Cortex of kidney (tissue), 1 donor: ENCODE data around the gene KIRREL2.

Experiments used
- DNase-seq: peaks from one replicate; lab custom pipeline; 2025; lab: John Stamatoyannopoulos, UW

The KIRREL2 gene

DNA sequence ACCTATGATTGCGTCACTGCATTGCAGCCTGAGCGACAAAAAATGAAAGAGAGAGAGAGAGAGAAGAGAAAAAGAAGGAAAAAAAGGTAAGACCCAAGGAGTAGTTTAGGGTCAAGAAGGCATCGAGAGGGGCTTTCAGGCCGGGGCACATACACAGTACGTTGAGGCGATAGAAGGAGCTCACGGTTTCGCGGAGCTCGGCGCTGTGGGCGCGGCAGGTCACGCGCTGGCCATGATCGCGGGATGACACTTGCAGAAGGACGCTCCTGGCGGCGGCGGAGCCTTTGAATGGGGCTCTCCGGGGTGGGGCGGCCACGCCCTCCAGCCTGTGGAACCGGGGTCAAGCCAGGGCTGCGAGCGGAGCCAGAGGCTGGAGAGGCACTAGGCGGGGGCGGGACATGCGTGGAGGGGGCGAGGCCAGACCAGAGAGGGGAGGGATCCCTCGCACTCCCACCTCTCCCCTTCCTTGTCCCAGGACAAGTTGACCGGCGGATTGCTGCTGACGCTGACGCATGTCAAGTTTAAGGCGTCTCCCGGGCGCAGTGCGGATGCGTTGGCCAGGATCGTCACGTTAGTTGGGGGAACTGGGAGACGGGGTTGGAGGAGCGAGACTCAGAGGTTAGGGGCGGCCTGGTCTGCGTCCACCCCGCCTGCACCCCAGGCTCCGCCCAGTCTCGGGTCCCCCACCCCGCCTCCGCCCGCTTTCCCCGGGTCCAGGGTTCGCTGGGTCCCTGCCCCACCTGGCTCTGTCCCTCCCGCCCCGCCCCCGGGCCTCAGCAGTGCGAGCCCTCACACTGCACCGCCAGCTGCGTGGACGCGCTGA lies 11.3 kb upstream of the KIRREL2 start:
- no peak for DNase-seq

GRCh38 chr19:35846038-35846668 lies 10.6 kb upstream of the KIRREL2 start:
- no peak for DNase-seq

DNA sequence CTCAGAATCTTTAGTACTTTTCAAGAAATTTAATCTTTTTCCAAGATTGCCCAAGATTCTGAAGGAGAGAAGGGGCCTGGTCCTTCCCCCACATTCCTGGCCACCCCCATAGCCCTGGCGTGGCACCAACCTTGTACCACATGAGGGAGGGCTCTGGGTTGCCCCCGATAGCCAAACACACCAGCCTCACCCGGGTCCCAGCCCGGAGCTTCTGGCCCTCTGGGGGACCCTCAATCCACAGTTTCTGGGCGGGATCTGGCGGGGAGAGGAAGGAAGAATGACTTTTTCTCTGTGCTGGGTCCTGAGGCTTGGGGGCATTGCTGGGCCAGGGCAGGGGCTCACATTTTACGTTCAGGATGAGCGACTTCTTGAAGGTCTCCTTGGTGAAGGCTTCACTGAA lies 8.8 kb upstream of the KIRREL2 start:
- no peak for DNase-seq

DNA sequence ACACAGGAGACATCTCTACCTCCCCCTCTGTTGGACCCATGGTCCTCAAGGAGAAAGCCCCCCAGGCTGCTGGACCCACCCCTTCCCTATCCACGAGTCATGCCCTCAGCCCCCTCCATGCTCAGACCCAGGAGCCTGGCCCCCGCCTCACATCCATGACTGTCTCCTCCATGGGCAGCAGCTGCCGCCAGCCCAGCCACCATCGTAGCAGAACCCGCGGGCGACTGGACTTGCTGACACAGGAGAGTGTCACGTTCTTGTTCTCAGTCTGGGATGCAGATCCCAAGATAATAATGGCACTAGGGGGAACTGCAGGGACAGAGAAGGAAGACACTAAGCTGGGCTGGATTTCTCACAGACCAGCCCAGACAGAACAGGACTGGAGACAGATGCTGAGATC lies 8.2 kb upstream of the KIRREL2 start:
- DNase-seq, result no peak

DNA sequence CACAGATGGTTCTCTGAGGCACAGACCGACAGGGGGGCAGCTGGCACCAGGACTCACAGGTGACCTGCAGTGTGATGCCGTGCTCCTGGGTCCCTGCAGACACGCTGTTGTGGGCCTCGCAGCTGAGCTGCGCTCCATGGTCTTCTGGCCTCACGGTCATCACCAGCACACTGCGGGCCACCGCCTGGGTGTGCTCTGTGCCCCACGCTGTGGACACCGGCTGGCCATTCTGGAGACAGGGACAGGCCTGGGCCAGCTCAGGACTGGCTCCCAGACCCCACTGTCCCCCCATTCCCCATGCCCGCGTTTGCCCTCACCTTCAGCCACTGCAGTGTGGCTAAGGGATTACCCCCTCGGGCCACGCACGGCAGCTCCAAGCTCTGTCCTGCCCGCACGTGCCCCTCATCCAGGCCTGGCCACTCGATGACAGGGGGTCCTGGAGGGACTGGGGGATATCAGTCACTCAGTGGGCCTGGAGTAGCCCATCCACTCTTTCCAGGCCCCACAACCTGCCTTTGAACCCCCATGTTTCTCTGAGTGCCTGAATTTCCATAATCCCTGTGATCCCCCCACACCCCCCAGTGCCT lies 7.7 kb upstream of the KIRREL2 start:
- DNase-seq, result no peak

GRCh38 chr19:35851213-35852028 lies 5.3 kb upstream of the KIRREL2 start:
- no peak for DNase-seq

DNA sequence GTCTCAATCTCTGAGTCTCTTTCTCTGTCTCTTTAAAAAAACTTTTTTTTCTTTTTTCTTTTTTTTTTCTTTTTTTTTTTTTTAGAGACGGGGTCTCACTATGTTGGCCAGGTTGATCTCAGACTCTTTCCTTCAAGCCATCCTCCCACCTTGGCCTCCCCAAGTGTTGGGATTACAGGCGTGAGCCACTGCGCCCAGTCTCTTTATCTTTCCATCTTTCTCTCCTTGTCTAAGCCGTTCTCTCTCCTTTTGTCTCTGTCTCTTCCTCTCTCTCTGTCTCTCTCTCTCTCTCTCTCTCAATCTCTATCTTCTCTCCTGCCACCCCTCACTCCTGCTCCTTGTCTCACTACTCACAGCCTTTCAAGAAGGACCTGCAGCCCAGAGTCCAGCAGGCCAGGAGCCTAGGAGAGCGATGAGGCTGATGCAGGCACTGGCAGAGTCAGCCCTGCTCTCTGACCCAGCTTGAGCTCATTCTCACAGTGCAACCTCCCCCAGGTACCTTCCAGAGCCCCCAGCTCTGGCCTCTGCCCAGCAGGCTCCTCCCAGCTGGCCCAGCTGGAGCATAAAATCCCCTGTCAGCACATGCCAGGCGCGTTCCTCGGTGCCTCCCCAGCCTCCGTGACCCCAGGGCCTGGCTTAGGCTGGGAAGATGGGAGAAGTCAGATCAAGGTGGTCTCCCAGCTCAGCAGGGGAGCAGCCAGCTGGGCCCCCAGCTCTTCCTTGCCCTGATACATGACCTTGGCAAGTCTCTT lies 4.5 kb upstream of the KIRREL2 start, which contains the start of gene NPHS1:
NPHS1 (minus strand) TSS at position 476 of the 752 bp plus-strand sequence. CDS start 667 bp downstream, outside the sequence.
- DNase-seq, result no peak

DNA sequence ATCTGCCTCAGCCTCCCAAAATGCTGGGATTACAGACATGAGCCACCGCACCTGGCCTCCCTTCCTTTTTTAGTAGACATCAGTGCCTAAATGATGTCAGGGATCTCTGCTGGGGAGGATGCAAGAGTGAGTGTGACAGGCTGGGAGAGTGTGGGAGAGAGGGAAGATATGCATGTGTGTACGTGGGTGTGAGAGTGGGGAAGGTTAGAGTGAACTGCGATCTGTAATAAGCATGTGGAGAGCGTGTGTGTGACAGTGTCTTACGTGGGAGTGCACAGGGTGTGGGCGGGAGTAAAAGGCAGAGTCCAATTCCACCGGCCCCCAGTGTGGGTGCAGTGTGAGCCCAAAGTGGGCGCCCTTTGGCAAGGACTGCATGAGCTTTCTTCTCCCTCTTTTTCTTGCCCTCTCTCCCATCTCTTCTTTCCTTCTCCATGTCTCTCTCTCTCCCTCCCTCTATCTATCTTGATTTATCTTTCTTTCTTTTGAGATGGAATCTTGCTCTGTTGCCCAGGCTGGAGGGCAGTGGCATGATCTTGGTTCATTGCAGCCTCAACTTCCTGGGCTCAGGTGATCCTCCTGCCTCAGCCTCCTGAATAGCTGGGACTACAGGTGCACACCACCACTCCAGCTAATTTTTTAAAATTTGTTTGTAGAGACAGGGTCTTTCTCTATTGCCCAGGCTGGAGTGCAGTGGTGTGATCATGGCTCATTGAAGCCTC lies 3.5 kb upstream of the KIRREL2 start:
- DNase-seq, result no peak

- no peak for DNase-seq
Observed at GRCh38 chr19:35858311-35858710, 1.6 kb downstream of the KIRREL2 start.

DNA sequence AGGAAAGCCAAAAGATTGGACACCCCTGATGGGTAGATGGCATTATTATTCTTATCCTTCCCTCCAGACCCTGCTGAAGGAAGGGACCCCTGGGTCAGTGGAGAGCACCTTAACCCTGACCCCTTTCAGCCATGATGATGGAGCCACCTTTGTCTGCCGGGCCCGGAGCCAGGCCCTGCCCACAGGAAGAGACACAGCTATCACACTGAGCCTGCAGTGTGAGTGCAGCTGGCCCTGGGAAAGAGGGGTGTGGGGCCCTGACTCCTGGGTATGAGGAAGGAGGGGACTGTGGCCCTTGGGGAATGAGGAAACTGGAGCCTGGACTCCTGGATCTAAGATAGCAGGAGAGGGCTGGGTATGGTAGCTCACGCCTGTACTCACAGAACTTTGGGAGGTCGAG lies 2.7 kb downstream of the KIRREL2 start:
- DNase-seq, result no peak

DNA sequence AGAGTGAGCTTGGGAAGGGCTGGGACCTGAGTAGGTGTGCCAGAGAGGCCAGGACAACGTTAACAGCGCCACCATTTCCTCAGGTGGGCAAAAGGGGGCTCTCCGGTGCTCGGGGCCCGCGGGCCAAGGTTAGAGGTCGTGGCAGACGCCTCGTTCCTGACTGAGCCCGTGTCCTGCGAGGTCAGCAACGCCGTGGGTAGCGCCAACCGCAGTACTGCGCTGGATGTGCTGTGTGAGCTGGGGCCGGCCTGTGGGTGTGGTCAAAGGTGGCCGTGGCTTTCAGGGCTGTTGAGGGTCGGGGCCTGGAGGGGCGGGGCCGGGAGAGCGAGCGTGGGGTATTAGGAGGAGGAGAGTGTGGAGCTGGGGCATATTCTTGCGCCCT lies 3.7 kb downstream of the KIRREL2 start:
- no peak for DNase-seq

- no peak for DNase-seq
Observed at GRCh38 chr19:35860818-35861639, 4.3 kb downstream of the KIRREL2 start.

- DNase-seq, result no peak
Observed at GRCh38 chr19:35861640-35862160, 5.0 kb downstream of the KIRREL2 start.

DNA sequence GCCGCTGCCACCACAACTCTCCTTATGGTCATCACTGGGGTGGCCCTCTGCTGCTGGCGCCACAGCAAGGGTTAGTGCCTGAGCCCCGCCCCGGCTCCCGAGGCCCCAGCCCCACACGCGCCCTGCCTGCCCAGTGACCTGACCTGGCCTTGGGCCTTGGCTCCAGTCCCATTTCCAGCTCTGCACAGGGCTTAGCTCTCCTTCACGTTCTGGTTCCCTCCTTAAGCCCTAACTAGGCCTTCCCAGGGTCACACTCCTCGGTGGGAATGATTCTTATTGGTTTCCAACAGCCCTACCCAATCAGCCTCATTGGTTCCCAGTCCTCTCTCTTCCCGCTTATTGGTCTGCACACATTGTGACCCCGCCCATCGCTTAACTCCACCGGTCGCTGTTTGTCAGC lies 5.8 kb downstream of the KIRREL2 start:
- DNase-seq, result no peak

DNA sequence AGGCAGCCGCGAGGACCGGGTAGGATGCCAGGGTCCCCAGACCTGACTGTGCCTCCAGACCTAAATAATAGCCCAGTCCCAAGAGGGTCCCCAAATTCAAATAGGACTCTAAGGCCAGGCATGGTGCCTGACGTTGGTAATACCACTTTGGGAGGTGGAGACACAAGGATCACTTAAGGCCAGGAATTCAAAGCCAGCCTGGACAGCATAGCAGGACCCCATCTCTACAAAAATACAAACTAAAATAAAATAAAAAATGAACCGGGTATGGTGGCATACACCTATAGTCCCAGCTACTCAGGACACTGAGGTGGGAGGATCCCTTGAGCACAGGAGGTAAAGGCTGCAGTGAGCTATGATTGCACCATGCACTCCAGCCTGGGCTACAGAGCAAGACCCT lies 6.3 kb downstream of the KIRREL2 start:
- DNase-seq, result no peak

GRCh38 chr19:35868172-35868822 lies 11.6 kb downstream of the KIRREL2 start, which contains the start of gene APLP1:
Gene APLP1, plus strand, starts transcription at chr19:35868574. Its CDS starts 63 bp downstream, at chr19:35868637.
- no peak for DNase-seq

DNA sequence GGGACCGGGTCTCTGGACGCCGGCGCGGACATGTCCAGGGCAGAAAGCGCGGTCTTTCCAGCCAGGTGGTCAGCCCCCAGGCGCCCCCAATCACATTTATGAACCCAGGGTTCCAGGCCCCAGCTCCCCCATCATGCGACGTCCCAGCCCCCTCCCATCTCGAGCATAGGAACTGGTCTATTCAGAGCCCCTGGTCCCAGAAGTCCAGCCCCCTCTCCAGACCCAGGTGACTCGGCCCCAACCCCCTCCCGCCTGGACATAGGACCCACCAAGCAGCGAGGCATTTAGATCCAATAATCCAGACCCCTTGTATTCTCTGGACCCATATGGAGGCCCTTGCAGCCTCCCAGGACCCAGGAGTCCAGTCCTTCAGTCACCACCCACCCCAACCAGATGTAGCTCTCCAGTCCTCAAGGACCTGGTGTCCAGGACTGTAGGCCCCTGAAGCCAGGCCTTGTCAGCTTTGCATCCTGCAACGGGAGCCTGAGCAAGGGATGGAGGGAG lies 12.2 kb downstream of the KIRREL2 start:
- DNase-seq, result no peak

DNA sequence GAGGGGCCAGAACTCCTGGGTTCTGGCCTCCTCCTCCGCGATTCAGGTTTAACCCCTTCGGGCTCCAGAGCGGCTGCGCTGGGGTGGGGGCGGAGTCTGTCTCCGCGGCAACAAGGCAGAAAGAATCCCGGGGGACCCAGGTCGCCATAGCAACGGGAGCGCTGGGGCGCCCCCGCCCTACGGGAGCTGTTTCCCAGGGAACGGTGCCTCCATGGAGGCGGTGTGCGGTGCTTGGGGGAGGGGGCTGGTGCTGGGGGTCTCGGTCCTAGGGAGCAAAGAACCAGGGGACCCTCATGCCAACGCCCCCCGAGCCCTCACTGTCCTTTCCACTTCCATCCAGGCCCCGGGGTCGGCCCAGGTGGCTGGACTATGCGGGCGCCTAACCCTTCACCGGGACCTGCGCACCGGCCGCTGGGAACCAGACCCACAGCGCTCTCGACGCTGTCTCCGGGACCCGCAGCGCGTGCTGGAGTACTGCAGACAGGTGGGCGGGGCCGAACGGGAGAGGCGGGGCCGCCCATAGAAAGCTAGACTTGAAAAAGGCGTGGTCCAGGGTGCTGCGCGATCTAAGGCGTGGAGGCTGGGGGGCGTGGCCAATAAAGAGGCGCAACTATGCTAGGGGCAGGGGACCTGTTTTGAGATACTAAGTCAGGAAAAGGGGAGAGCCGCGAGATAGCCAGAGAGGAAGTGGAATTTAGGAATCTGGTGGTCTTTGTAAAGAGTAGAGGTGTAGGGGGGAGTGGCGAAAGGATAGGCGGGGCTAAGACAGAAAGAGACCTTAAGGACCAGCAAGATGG lies 12.8 kb downstream of the KIRREL2 start:
- DNase-seq, result no peak
